ENCODE measurements around the gene KAZN.

Gene KAZN

DNA sequence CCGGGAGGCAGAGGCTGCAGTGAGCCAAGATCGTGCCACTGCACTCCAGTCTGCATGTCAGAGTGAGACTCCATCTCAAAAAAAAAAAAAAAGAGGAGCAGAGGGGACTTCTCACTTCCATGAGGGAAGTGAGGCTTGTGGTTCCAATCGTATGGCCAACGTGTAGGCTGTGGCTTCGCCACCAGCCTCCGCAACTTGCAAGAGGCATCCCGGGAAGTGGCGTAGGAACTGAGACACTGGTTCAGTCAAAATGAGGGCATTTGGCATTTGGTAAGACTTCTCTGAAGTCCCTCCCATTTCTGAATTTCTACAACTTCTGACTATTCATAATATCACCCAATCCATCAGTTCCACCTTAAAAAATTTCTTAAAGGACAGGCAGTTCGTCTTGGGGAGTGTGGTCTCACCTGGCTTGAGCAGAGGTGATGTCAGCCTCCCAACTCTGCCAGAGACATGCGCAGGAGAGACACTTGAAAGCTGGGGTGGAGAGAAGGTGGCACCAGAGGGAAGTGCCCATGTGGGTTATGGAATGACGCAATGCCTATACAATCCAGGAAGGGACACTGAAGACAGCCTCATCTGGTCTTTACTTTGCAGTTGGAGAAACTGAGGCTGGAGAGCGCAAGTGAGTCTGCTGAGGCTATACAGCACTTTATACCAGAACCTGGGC is 17.2 kb downstream of the KAZN start:
- no peak for DNase-seq

DNA sequence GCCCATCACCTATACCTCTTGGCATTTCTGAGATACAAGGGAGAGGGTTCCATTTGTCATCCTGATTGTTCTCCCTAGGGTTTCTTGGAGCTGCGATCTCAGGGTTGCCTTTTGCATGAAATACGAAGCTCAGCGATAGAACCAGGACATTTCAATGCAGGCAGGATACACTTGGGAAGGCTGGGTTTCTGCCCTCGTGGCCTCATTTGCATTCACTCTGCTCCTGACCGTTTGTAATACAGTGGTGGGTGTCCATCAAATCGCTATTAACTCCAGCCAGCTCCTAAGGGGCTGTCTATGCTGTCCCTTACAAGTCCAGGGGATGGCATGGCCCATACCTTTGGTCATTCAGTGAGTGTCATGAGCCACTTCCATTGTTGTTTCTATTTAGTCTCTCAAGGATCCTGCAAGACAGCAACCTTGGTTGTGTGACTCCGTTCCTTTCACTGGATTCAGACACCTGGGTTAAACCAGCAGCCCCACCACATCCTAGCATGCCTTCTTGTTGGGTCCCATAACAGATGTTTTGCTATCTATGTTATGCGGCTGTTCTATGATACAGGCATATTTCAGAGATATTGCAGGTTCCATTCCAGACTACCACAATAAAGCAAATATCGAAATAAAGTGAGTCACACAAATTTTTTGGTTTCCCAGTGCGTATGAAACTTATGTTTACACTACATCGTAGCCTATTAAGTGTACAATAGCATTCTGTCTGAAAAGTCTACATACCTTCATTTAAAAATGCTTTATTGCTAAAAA is 18.3 kb downstream of the KAZN start:
- DNase-seq, result no peak

DNA sequence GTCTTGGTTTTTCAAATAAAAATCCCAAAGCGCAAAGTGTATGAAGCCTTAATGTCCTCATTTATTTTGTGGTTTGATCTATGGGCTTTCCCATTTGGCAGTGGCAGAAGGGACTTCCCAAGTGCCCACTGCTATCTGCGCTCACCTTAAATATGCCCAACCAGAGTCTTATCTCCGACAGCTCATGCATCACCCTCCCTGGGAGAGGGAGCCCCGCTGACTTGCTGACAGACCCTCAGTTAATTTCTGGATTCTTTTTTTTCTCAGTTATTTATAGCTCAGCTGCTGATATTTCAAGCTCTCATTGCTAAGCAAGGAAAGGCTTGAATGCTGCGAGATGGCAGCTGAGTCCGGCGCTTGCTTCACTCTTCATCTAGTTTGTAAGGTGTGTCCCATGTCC is 19.3 kb downstream of the KAZN start:
- no peak for DNase-seq

DNA sequence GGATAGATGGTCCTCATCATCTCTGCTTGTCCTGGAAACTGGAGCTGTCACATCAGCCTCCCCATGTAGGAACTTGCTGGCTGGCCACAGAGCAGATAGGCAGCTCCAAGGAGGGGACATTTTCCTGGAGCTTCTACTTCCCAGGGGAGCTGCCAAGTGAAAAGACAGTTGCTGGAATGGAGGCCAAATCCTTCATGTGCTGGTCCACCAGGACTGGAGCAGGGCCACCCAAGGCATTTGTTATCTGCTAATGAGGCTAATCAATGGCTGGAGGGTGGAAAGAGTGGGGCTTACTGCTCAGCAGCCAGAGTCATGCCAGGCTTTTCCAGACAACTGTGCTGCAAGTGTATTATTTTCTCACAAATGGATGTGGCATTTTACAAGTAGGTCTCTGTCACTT is 22.5 kb downstream of the KAZN start:
- DNase-seq, result no peak

DNA sequence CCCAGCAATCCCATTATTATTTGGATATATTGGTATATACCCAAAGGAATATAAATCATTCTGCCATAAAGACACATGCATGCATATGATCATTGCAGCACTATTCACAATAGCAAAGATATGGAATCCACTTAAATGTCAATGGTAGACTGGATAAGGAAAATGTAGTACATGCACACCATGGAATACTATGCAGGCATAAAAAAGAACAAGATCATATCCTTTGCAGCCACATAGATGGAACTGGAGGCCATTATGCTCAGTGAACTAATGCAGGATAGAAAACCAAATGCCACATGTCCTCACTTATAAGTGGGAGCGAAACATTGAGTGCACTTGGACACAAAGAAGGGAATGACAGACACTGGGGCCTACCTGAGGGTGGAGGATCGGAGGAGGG is 24.6 kb downstream of the KAZN start:
- no peak for DNase-seq

DNA sequence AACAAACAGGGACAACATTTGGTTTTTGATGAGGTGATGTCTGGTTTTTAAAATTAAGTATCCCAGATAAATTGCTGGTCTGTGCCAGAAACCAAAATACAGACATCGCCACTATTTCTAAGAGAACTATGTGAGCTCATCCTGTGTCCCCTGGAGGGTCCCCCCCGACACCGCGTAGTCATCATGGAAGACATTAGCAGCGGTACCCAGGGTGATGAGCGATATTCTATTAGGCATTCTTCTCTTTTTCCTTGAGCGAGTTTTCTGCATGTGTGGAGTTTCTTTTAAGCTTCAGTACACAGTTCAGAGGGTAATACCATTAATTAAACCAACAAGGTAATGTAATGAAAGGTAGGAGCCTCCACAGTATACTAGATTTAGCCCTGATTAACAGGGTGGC is 26.5 kb downstream of the KAZN start:
- no peak for DNase-seq

DNA sequence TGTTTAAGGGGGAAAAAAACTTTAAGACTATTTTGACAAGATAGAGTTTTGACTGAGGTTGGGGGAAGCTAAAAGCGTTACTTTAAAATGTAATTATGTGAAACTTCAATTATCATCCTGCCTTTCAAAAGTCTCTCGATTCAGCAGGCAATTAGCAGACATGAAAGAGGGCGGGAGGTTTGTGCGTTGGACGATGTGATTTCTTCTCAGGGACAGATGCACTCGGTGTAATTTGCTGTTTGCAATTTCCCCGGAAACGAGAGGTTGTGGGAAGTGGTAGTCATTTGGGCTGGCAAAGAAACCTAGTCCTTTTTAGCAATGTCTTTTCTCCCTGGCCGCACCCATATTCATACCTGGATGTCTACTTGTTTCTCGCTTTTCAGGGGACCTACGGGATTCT is 27.1 kb downstream of the KAZN start:
- no peak for DNase-seq

DNA sequence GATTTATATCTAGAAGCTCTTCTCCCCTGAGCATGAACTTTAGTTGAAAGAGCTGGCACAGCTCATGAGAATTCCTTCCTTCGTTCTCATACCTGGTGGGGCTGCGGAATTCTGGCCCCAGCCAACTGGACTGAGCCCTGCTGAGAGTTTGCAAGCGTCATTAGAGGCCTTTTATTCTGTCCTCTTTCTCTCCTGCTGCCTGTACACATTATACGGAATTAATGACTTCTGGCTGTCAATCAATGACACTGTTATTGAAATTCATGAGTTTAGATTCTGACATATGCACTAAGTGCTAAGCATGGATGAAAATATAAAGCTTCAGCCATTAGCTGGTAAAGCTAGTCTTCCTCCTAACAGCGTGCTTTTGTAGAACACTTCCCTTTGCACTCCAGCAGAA is 27.5 kb downstream of the KAZN start:
- DNase-seq, result no peak

DNA sequence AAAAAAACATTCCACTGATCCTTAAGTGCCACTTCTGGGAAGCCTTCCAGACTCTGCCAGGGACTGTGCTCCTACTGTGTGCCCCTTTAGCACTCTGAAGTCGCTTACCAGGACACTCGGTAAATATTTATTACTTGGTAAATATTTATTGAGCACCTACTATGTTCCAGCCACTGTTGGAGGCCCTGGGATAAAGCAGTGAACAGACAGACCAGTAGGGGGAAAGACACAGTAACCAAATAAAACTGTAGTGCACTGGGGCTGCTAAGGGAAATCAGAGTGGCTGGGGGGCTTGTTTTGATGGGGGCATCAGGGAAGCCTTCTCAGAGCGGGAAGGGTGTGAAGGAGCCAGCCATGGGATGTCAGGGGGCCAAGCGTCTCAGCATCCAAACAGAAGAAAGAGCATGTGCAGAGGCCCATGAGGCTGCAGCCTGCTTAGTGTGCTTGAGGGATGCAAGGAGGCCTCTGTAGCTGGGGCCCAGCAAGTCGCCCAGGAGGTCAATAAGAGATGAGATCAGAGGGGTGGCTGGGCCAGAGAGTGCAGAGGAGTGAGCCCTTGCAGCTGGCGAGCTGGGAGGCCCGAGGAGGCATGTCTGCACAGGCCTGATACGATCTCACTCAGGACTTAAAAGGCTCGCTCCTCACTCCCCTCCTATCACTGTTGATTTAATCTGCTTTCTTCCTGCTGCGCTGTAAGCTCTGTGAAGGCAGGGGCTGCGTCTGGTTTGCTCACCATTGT is 28.6 kb downstream of the KAZN start:
- DNase-seq, result no peak

DNA sequence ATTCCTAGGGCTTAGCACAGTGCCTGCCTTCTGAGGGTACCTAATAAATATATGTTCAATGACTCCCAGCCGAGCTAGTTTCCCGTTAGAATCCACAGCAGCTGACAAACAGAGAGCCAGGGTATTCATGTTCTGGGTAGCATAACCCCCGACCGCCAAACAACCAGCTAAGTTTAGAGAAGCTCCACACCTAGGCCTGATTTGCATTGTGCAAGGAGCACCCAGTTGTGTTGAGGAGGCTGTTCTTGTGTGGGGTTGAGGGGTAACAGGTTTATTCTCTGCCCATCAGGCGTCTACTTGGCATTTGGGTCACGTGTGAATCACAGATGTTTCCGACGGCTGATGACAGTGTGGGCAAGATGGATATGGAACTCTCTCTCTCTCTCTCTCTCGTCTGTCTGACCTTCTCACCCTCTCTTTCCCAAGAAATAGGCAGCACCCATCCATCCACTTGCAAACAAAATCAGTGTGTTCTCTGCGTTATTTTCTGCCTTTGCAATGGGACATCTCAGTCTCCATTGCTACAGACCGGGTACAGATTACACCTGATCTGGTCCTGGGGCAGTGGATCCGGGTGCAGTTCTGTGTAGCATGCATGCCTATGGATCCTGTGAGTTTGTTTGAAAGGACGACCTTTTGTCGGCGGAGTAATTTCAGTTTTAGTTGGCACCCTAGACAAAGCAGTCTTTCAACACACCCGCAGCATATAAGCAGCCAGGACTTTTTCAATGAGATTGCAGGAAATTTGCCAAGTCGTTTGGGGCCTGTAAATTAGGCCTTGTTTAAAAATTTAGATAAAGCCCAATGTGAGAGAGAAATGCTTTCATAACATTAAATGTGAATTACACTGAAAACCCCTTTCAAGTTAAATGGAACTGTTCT is 29.4 kb downstream of the KAZN start:
- DNase-seq, result no peak

DNA sequence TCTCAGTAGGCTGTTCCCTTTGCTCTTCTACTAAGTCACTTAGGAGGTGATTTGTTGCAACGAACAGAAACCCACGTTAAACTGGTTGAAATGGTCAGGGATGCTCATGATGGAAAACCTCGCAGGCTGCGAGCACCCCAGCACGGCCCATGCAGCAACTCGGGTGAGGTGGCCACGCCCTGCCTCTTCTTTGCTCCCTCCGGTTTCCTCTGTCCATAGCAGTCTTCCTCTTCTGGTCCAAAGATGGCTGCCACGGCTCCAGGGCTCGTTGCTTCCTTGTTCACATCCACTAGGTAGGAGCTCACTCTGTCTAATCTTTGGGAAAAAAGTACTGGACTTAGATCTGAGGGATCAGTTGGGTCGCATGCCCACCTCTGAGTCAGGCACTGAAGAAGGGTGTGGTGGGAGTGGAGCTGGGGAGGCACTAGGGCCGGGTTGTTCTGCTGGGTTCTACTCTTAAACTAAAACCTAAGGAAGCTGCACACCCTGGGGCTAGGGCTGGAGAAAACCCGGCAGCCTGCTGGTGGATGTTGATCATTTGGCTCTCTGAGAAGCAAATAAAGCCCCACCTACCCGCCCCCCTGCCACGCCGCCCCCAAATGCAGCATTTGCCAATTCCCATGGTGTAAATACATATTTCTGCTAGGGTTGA is 31.0 kb downstream of the KAZN start:
- no peak for DNase-seq

DNA sequence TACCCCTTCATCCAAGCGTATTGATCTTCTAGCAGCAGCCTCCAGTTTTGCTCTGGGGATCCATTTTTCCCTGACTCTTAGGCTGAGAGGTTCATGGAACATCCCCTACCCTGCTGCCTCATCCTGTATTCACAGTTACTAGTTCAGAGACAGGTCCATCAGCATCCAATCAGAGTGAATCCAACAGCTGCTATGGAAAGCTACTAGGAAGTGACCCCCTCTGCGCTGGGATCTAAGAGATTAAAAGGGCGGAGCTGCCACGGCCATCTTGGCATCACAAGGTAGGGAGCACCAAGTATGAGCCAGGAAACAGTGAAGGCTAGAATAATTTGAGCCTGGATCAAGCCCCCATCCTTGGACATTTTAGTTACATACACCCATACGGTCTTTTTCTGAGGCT is 32.5 kb downstream of the KAZN start:
- no peak for DNase-seq

DNA sequence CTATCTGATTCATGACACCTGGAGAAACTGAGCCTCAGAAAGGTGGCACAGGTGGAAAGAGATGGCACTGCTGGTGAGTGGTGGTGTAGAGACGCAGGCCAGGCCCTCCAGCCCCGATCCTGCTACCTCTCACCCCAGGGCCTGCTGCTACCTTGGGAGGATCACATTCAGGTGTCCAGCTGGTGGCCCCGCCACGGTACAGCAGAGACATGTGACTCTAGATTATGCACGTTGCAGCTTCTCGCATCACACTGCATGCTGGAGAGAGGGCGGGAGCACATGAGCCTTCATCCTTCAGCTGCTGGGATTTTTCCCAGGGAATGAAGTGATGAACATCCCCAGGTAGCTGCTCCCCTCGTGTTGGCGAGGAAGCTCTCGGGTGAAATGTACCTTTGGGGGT is 32.9 kb downstream of the KAZN start:
- DNase-seq, result no peak

DNA sequence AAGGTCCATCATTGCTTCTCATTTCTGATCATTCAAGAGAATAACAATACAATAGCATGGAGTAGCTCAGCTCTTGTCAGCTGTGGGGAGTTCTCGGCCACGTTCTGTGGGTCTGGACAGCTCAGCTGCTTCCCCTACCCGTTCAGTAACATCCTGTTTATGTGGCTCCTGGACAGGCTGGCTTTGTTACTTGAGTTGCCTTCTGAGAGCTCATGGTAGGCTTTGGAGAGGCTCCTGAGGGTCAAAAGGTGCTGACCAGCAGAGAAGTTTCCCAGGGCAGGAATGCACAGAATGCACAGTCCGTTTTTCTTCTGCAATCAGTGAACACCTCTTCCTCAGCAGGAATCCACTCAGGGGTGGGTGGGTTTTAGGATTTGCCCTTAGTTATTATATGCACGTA is 36.0 kb downstream of the KAZN start:
- no peak for DNase-seq

DNA sequence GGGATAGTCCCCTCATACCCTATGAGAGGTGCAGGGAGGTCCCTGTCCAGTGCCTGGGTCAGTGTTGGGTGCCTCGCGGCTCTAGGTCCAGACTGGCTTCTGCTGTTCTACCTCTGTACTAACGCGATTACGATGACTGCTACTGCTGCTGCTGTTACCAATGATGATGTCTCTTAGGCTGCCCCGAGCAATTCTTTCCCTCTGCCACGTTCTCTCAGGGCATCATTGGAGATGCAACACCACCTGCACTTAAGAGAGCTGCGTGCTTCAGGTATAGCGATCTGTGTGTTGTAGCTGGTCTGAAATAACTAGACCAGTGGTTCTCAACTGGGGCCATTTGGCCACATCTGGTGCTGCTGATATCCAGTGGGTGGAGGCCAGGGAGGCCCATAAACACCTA is 36.9 kb downstream of the KAZN start:
- DNase-seq, result no peak

DNA sequence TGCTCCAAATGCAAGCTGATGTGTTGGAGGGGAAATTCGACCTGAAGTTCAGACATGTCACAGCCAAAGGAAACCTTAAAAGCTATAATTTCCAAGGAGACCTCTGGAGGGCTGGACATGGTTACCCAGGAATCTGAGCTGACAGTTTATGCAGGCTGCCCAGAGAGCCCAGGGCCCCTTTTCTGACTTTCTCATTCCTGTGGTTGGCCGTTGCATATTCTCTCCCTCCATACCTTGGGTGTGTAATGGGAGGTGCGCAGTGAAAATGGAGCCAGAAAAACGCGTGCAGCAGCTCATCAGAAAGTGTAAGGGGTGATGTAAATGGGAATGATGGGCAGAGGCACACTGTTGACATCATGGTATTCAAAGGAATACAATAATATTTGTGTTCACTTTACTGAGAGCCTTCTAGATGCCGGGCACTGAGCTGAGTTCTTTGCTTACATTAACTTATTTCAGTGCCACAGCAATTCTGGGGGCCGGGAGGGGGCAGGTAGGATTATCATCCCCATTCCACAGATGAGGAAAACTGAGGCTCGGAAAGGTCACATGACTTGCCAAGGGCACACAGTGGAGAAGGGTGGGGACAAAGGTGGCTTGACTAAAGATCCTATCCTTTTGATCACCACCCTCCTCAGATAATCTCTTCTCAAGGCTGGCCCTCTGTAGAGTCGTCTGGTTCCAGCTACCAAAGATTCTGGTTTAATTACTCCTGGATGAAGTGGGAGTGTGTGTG is 38.6 kb downstream of the KAZN start:
- DNase-seq, result no peak

DNA sequence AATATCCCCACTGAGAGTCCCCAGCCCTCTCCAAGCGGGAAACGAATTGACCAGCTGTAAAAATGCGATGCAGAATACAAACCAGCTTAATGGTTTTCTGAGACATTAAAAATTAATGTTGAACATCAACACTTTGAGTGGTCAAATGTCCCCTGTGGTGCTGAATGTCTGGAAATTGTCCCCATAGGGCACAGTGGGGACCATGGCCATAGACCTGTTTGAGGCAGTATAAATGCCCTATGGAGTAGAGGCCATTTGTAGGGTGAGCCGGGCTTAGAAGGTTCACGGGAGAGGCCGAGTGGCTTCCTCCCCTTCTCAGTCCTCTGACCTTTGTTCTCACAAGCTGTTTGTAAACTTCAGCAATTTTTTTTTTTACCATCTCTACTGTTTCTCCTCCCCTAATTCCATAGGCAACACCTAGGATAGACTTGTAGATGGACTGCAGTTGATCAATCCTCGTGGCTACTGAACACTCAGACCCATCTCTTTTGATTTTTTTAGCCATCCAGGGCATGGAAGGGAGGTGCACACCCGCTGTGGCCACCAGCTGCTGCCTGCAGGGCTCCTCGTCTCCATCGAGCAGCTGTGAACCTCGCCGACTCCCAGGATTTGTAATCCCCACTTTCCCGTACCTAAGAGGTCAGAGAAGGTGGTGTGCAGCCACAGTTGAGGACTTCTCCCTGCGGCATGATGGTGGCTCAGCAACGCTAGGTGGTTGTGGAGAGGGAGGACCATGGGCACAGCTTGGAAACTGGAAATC is 41.0 kb downstream of the KAZN start:
- no peak for DNase-seq

DNA sequence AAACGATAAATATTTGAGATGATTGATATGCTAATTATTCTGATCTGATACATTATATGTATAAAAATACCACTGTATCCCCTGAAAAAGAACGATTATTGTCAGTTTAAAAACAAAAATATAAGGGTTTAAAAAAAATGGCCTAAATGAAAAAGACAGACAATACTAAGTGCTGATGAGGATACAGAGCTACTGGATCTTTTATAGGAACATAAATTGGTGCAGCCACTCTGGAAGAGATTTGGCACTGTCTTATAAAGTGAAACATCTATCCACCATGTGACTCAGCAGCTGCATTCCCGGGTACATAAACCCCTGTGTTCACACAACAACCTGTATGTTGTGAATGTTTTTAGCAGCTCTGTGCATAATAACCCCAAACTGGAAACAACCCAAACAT is 44.2 kb downstream of the KAZN start:
- no peak for DNase-seq

DNA sequence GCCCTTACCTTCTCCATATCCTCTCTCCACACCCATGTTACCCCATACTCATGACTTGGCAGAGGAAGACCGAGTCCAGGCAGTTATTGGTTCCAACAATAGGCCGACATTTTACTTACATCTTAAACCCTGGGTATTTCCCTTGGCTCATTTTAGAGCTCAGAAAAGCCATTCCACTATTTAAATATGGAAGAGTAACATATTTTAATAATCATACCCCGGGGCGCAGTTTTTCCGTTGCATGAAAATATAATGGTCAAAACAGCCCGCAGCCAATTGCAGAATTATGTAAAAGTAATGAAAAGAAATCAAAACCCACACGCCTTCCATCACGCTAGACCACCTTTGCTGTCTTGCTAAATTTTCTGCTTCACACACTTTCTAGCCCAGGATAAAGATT is 48.5 kb downstream of the KAZN start:
- DNase-seq, result no peak

DNA sequence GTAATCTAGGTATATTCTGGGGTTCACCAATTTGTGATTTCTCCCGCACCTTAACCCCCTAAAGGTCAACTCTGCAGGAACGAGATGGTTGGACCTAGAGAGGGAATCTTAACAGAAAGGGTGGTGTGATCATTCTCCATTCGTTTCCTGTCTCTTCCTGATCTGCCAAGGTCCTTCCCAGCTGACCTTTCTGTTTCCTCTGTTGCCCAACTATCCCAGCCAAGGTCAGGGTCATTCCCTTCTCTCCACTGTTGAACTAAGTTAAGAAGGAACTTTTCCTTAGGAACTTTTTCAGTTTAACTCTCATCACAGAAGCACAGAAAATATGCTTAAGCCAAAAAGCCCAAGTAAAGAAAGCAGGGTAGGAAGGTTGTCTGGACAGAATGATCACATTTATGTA is 49.3 kb downstream of the KAZN start:
- no peak for DNase-seq

DNA sequence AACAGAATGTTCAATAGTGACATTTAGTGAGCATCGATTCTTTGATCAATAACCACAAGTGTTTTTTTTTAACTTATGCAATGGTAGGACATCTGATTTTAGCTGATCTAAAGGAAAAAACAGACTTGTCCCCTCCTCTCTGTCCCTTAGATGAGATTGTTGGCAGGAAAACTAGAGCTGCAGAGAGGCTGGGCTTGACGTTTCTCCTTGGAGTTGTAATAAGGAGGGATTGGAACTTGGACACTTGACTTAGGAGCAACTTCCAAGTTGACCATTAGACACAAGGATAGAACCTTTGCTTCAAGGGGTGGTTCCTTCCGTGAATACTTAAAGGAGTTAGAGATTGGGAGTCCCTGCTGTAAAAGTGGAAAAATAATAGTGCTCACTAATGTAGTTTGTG is 49.9 kb downstream of the KAZN start:
- no peak for DNase-seq

All from effector CD4-positive, alpha-beta T cell (primary cell).